IMR-90 (cell line): ENCODE results near the gene PPP1R1C.

Experiments used
- CHD1 ChIP-seq: IDR thresholded peaks from 2 replicates; pipeline ENCODE4 v1.6.1; 2012; ENCODE audit warnings: low read depth, low read length, improper control_type of control experiment
- POLR2A ChIP-seq: IDR thresholded peaks from 2 replicates; pipeline ENCODE4 v1.6.1; 2012; ENCODE audit warnings: mild to moderate bottlenecking, low read depth, low read length
- RFX5 ChIP-seq: IDR thresholded peaks from 2 replicates; pipeline ENCODE4 v1.8.0; 2012; ENCODE audit warnings: low read depth, mild to moderate bottlenecking, low read length, moderate library complexity
- TF ChIP-seq, protein P1 (sequence below): conservative IDR thresholded peaks from 2 replicates; pipeline ENCODE4 v1.5.1; 2012; ENCODE audit warnings: mild to moderate bottlenecking, low read depth, low read length, improper control_type of control experiment

GRCh38 chr2:181949047-181949446 lies 36.6 kb upstream of the PPP1R1C start:
- TF ChIP-seq, protein P1, sequence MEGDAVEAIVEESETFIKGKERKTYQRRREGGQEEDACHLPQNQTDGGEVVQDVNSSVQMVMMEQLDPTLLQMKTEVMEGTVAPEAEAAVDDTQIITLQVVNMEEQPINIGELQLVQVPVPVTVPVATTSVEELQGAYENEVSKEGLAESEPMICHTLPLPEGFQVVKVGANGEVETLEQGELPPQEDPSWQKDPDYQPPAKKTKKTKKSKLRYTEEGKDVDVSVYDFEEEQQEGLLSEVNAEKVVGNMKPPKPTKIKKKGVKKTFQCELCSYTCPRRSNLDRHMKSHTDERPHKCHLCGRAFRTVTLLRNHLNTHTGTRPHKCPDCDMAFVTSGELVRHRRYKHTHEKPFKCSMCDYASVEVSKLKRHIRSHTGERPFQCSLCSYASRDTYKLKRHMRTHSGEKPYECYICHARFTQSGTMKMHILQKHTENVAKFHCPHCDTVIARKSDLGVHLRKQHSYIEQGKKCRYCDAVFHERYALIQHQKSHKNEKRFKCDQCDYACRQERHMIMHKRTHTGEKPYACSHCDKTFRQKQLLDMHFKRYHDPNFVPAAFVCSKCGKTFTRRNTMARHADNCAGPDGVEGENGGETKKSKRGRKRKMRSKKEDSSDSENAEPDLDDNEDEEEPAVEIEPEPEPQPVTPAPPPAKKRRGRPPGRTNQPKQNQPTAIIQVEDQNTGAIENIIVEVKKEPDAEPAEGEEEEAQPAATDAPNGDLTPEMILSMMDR: no peak
- TF ChIP-seq RFX5 (no peak), POLR2A (no peak), CHD1 (no peak)
